ENCODE results near the gene GSE1.

Gene GSE1

GRCh38 chr16:85567101-85567866, 45.8 kb upstream of the GSE1 start:
- Histone ChIP-seq H3K4me3 (ENCODE audit: low read length) (no peak overlapping the region), H3K27ac (ENCODE audit: low read depth, low read length) (no peak overlapping the region), H3K4me2 (ENCODE audit: low read length) (no peak overlapping the region), H4K20me1 (ENCODE audit: control insufficient read depth, insufficient read depth, low read depth, low read length) (peaks cover 11% of the 10 kb centered on the region), H3K27me3 (ENCODE audit: control insufficient read depth, low read length) (peaks cover 25% of the 10 kb centered on the region), H3K4me1 (ENCODE audit: control insufficient read depth, low read length) (peaks cover 39% of the 10 kb centered on the region), H3K79me2 (ENCODE audit: control insufficient read depth, low read length) (peaks cover 11% of the 10 kb centered on the region; the same call in 1 of the 2 replicates), H3F3A (ENCODE audit: control insufficient read depth, insufficient read depth) (no peaks in the 10 kb centered on the region), H3K9me2 (replicated peaks; ENCODE audit: control insufficient read depth, low read length) (no peaks in the 10 kb centered on the region), H3K36me3 (ENCODE audit: control insufficient read depth, low read length) (no peaks in the 10 kb centered on the region), H3K9me3 (ENCODE audit: control insufficient read depth, insufficient read depth, low read length) (no peaks in the 10 kb centered on the region)
- TF ChIP-seq CTCF (IDR thresholded peaks at IDR 0.05; ENCODE audit: low read depth, low read length, poor library complexity, severe bottlenecking) (no peak), EZH2phosphoT487 (IDR thresholded peaks at IDR 0.05; ENCODE audit: borderline replicate concordance, low read length) (no peak)

GRCh38 chr16:85567935-85568334, 45.2 kb upstream of the GSE1 start:
- H4K20me1 ChIP-seq (ENCODE audit: control insufficient read depth, insufficient read depth, low read depth, low read length), result peaks cover 11% of the 10 kb centered on the region
- H3K4me1 ChIP-seq (ENCODE audit: control insufficient read depth, low read length), result peaks cover 39% of the 10 kb centered on the region
- no peaks in the 10 kb centered on the region for H3K9me3 ChIP-seq (ENCODE audit: control insufficient read depth, insufficient read depth, low read length)
- no peak overlapping the region for H3K4me3 ChIP-seq (ENCODE audit: low read length)
- H3K9me2 ChIP-seq (replicated peaks; ENCODE audit: control insufficient read depth, low read length), result no peaks in the 10 kb centered on the region
- no peak overlapping the region for H3K27ac ChIP-seq (ENCODE audit: low read depth, low read length)
- H3K36me3 ChIP-seq (ENCODE audit: control insufficient read depth, low read length), result no peaks in the 10 kb centered on the region
- H3F3A ChIP-seq (ENCODE audit: control insufficient read depth, insufficient read depth), result no peaks in the 10 kb centered on the region
- H3K27me3 ChIP-seq (ENCODE audit: control insufficient read depth, low read length), result peaks cover 25% of the 10 kb centered on the region
- no peak for TF ChIP-seq EZH2phosphoT487 (IDR thresholded peaks at IDR 0.05; ENCODE audit: borderline replicate concordance, low read length)
- TF ChIP-seq CTCF (IDR thresholded peaks at IDR 0.05; ENCODE audit: low read depth, low read length, poor library complexity, severe bottlenecking), result no peak
- peaks cover 11% of the 10 kb centered on the region; the same call in 1 of the 2 replicates for H3K79me2 ChIP-seq (ENCODE audit: control insufficient read depth, low read length)
- H3K4me2 ChIP-seq (ENCODE audit: low read length), result no peak overlapping the region

GRCh38 chr16:85568519-85568918, 44.6 kb upstream of the GSE1 start:
- Histone ChIP-seq H3K79me2 (ENCODE audit: control insufficient read depth, low read length) (peaks cover 10% of the 10 kb centered on the region; the same call in 1 of the 2 replicates), H3F3A (ENCODE audit: control insufficient read depth, insufficient read depth) (no peaks in the 10 kb centered on the region)

More at GRCh38 chr16:85568519-85568918, 44.6 kb upstream of the GSE1 start:
- Histone ChIP-seq H4K20me1 (ENCODE audit: control insufficient read depth, insufficient read depth, low read depth, low read length) (peaks cover 11% of the 10 kb centered on the region), H3K27ac (ENCODE audit: low read depth, low read length) (no peak overlapping the region), H3K27me3 (ENCODE audit: control insufficient read depth, low read length) (peaks cover 25% of the 10 kb centered on the region), H3K9me2 (replicated peaks; ENCODE audit: control insufficient read depth, low read length) (no peaks in the 10 kb centered on the region), H3K4me2 (ENCODE audit: low read length) (no peak overlapping the region), H3K36me3 (ENCODE audit: control insufficient read depth, low read length) (no peaks in the 10 kb centered on the region), H3K4me3 (ENCODE audit: low read length) (no peak overlapping the region), H3K4me1 (ENCODE audit: control insufficient read depth, low read length) (peaks cover 39% of the 10 kb centered on the region), H3K9me3 (ENCODE audit: control insufficient read depth, insufficient read depth, low read length) (no peaks in the 10 kb centered on the region)
- TF ChIP-seq CTCF (IDR thresholded peaks at IDR 0.05; ENCODE audit: low read depth, low read length, poor library complexity, severe bottlenecking) (no peak), EZH2phosphoT487 (IDR thresholded peaks at IDR 0.05; ENCODE audit: borderline replicate concordance, low read length) (no peak)

Data from DOHH2 (cell line).